HG03521 (cell line): ENCODE data around the gene ZBTB4.
"Not testable (repeated sequence)": the region's sequence is repeated elsewhere in the genome, so short reads cannot be mapped to it uniquely, and the experiment has no call there.

Experiments used
- ATAC-seq: cut with Tn5 transposase; IDR thresholded peaks from one replicate; pipeline ENCODE4 v1.9.1; 2021; ENCODE audit warnings: mild to moderate bottlenecking, moderate library complexity; ENCODE audit not compliant: unreplicated experiment

The ZBTB4 gene

GRCh38 chr17:7470457-7470973 lies 8.9 kb downstream of the ZBTB4 start:
- not testable (repeated sequence) for ATAC-seq

- not testable (repeated sequence) for ATAC-seq
These were observed 9.6 kb downstream of the ZBTB4 start for GRCh38 chr17:7469843-7470242.

- no peak for ATAC-seq
These were observed 10.5 kb downstream of the ZBTB4 start for GRCh38 chr17:7468804-7469389.

- ATAC-seq, result no peak
These were observed 11.1 kb downstream of the ZBTB4 start for GRCh38 chr17:7468290-7468689.

GRCh38 chr17:7467498-7467897 lies 11.9 kb downstream of the ZBTB4 start:
- ATAC-seq, result no peak

GRCh38 chr17:7466639-7467341 lies 12.6 kb downstream of the ZBTB4 start:
- ATAC-seq, result no peak

- ATAC-seq, result no peak
These were observed 13.2 kb downstream of the ZBTB4 start for GRCh38 chr17:7466318-7466638.

GRCh38 chr17:7465597-7466275 lies 13.7 kb downstream of the ZBTB4 start:
- no peak for ATAC-seq

- ATAC-seq, result no peak
These were observed 15.3 kb downstream of the ZBTB4 start for GRCh38 chr17:7464081-7464480.

- ATAC-seq, result no peak
These were observed 16.0 kb downstream of the ZBTB4 start for GRCh38 chr17:7463372-7463846.

- no peak for ATAC-seq
These were observed 16.7 kb downstream of the ZBTB4 start for GRCh38 chr17:7462474-7463371.

GRCh38 chr17:7460850-7461660 lies 18.4 kb downstream of the ZBTB4 start:
- no peak for ATAC-seq

- no peak for ATAC-seq
These were observed 19.4 kb downstream of the ZBTB4 start for GRCh38 chr17:7459961-7460545.

GRCh38 chr17:7448461-7448860 lies 31.0 kb downstream of the ZBTB4 start:
- no peak for ATAC-seq

- no peak for ATAC-seq
These were observed 33.8 kb downstream of the ZBTB4 start for GRCh38 chr17:7445619-7445968.

GRCh38 chr17:7444682-7445618 lies 34.5 kb downstream of the ZBTB4 start, which contains the start of gene CHRNB1:
Gene CHRNB1, plus strand, starts transcription at chr17:7445061. Its CDS starts 67 bp downstream, at chr17:7445128.
- no peak for ATAC-seq

GRCh38 chr17:7443499-7444485 lies 35.6 kb downstream of the ZBTB4 start:
- no peak for ATAC-seq
